Fibroblast of mammary gland (primary cell): ENCODE data around the gene TBCEL.

Experiments used
- DNase-seq: peaks from one replicate; pipeline ENCODE4 v3.0.0-alpha.2; 2010; ENCODE audit warnings: low read depth
- H3K4me3 ChIP-seq: 2 replicates; pipeline ENCODE4 v1.5.1; 2011; ENCODE audit warnings: low read depth, mild to moderate bottlenecking, low read length, moderate library complexity; ENCODE audit not compliant: control insufficient read depth
- CTCF ChIP-seq: conservative IDR thresholded peaks from 2 replicates; pipeline ENCODE4 v1.5.1; 2011; ENCODE audit warnings: low read depth, low read length, inconsistent platforms; ENCODE audit not compliant: control insufficient read depth, insufficient read depth

TBCEL gene

GRCh38 chr11:121023848-121024751 is at the start of gene TBCEL:
Gene TBCEL, plus strand, starts transcription at chr11:121024102. Its CDS starts 21,589 bp downstream, at chr11:121045691.
- peak; percentile 72 for DNase-seq
- TF ChIP-seq CTCF = no peak
- peak within 1 kb of the TSS; percentile 72 for H3K4me3 ChIP-seq

- no peak overlapping the region for H3K4me3 ChIP-seq
- no peak for DNase-seq
- TF ChIP-seq CTCF = no peak
These were observed 49.4 kb upstream of the TBCEL start for GRCh38 chr11:120974466-120974865.

- DNase-seq = no peak
- no peak overlapping the region for H3K4me3 ChIP-seq
- TF ChIP-seq CTCF = no peak
These were observed 48.9 kb upstream of the TBCEL start for GRCh38 chr11:120974965-120975364.

- peak; percentile 23 for DNase-seq
- no peak overlapping the region for H3K4me3 ChIP-seq
- no peak for TF ChIP-seq CTCF
These were observed 46.4 kb upstream of the TBCEL start for GRCh38 chr11:120977266-120978137.

- no peak for TF ChIP-seq CTCF
- no peak for DNase-seq
- no peak overlapping the region for H3K4me3 ChIP-seq
These were observed 45.2 kb upstream of the TBCEL start for GRCh38 chr11:120978701-120979100.

- DNase-seq = peak; percentile 18
- TF ChIP-seq CTCF = no peak
- H3K4me3 ChIP-seq = peak overlapping the region; percentile 20
These were observed 38.0 kb upstream of the TBCEL start for GRCh38 chr11:120985718-120986569.
